SU-DHL-6 (cell line): Measurements from ENCODE around the gene PRKCA.

ENCODE experiments used
- H2AFZ ChIP-seq: fragments of 200-600 bp; sonication (generic); 2 replicates; pipeline ENCODE4 v1.6.1; 2014; ENCODE audit warnings: low read depth, mild to moderate bottlenecking, moderate library complexity, mixed read lengths, antibody characterized with exemption, low read length; ENCODE audit not compliant: severe bottlenecking
- H3F3A ChIP-seq: fragments of 200-600 bp; shearing (Covaris generic); 2 replicates; pipeline ENCODE4 v1.6.0; 2016; ENCODE audit warnings: antibody characterized with exemption, mild to moderate bottlenecking; ENCODE audit not compliant: insufficient read depth
- H3K27ac ChIP-seq: fragments of 200-600 bp; sonication (generic); 2 replicates; pipeline ENCODE4 v1.5.1; 2016; ENCODE audit warnings: low read depth, mild to moderate bottlenecking, low read length, moderate library complexity, mixed read lengths
- H3K27me3 ChIP-seq: fragments of 200-600 bp; sonication (generic), shearing (Covaris generic); 2 replicates; pipeline ENCODE4 v1.6.0; 2014; ENCODE audit warnings: mild to moderate bottlenecking, low read length
- H3K36me3 ChIP-seq: fragments of 200-600 bp; sonication (generic); 2 replicates; pipeline ENCODE4 v1.6.1; 2014; ENCODE audit warnings: mild to moderate bottlenecking, low read length, mixed read lengths
- H3K4me2 ChIP-seq: fragments of 300-600, 200-600 bp; shearing (Covaris generic), sonication (generic); 2 replicates; pipeline ENCODE4 v1.6.0; 2014; ENCODE audit warnings: low read length, low read depth, mild to moderate bottlenecking; ENCODE audit not compliant: poor library complexity, severe bottlenecking
- H3K4me3 ChIP-seq: fragments of 200-600 bp; sonication (generic); 2 replicates; pipeline ENCODE4 v1.5.1; 2014; ENCODE audit warnings: antibody characterized with exemption, low read length, mild to moderate bottlenecking, mixed read lengths; ENCODE audit not compliant: insufficient read depth, poor library complexity, severe bottlenecking
- H3K79me2 ChIP-seq: fragments of 200-600 bp; sonication (generic); 2 replicates; pipeline ENCODE4 v1.6.1; 2014; ENCODE audit warnings: mild to moderate bottlenecking, low read length, moderate library complexity; ENCODE audit not compliant: insufficient read depth
- H3K9ac ChIP-seq: fragments of 200-600 bp; sonication (generic); 2 replicates; pipeline ENCODE4 v1.7.0; 2014; ENCODE audit warnings: mild to moderate bottlenecking, low read length
- H3K9me2 ChIP-seq: fragments of 200-600 bp; sonication (generic); replicated peaks from 2 replicates; pipeline ENCODE4 v1.6.1; 2014; ENCODE audit warnings: low read length; ENCODE audit not compliant: insufficient read depth
- H3K9me3 ChIP-seq: fragments of 200-600 bp; sonication (generic); 2 replicates; pipeline ENCODE4 v1.6.1; 2014; ENCODE audit warnings: low read length, mixed read lengths; ENCODE audit not compliant: insufficient read depth
- H4K20me1 ChIP-seq: fragments of 200-600 bp; sonication (generic); 2 replicates; pipeline ENCODE4 v1.6.1; 2014; ENCODE audit warnings: low read depth, mild to moderate bottlenecking, antibody characterized with exemption, low read length, moderate library complexity, mixed read lengths
- EZH2phosphoT487 ChIP-seq: fragments of 200-600 bp; sonication (generic), shearing (Covaris generic); conservative IDR thresholded peaks from 2 replicates; pipeline ENCODE4 v1.6.1; 2018; ENCODE audit warnings: mild to moderate bottlenecking, antibody characterized with exemption, low read length, moderate library complexity, mixed read lengths
- TF ChIP-seq, protein P1 (sequence below): fragments of 200-600 bp; sonication (generic); IDR thresholded peaks from one replicate; pipeline ENCODE4 v1.5.1; 2017; ENCODE audit warnings: antibody characterized with exemption, mild to moderate bottlenecking, low read length, moderate library complexity; ENCODE audit not compliant: insufficient read depth, poor library complexity, severe bottlenecking

Gene PRKCA

DNA sequence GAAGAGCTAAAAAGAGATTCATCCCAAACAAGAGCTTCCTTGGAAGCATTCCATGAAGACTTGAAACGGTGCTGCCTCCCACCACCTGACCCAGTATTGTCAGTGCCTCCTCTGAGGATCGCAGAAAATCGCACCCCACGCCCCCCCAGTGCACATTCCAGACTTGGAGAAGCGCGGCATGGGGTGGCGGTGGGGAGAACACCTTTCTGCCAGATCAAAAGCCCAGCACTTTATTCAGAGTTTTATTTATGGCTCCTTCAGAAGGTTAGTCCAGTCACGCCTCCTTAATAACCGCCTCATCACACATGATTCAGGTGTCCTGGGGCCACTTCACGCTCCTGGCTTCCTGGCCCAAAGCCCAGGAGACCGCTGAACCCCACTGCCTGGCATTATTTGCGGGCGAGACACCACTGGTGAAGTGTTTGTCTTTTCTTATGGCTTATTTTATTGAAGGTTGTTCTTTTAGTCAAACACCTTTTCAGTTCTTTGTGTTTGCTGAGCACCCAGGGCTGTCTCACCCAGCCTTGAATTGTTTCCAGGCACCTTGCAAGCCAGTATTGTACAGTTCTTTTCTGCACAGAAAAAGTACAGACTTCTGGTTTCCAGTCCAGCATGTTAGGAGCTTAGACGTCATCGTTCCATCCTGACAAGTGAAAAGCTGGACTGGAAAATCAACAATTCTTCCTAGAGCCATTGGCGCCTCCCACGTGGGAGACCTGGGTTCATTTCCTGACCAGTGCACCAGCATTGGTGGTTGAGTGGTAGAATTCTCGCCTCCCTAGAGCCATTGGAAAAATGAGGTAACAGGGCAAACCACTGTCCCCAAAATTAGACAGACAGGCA is 452.9 kb downstream of the PRKCA start:
- no peak overlapping the region for H3K4me2 ChIP-seq
- H4K20me1 ChIP-seq, result no peaks in the 10 kb centered on the region
- H3K27ac ChIP-seq, result no peak overlapping the region
- no peaks in the 10 kb centered on the region for H3K27me3 ChIP-seq
- no peak overlapping the region for H3K9ac ChIP-seq
- H2AFZ ChIP-seq, result no peak overlapping the region
- no peak for TF ChIP-seq EZH2phosphoT487
- TF ChIP-seq, protein P1, sequence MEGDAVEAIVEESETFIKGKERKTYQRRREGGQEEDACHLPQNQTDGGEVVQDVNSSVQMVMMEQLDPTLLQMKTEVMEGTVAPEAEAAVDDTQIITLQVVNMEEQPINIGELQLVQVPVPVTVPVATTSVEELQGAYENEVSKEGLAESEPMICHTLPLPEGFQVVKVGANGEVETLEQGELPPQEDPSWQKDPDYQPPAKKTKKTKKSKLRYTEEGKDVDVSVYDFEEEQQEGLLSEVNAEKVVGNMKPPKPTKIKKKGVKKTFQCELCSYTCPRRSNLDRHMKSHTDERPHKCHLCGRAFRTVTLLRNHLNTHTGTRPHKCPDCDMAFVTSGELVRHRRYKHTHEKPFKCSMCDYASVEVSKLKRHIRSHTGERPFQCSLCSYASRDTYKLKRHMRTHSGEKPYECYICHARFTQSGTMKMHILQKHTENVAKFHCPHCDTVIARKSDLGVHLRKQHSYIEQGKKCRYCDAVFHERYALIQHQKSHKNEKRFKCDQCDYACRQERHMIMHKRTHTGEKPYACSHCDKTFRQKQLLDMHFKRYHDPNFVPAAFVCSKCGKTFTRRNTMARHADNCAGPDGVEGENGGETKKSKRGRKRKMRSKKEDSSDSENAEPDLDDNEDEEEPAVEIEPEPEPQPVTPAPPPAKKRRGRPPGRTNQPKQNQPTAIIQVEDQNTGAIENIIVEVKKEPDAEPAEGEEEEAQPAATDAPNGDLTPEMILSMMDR, result no peak
- H3K9me3 ChIP-seq, result no peaks in the 10 kb centered on the region
- no peaks in the 10 kb centered on the region for H3K79me2 ChIP-seq
- H3K4me3 ChIP-seq, result no peak overlapping the region
- no peaks in the 10 kb centered on the region for H3K9me2 ChIP-seq
- H3F3A ChIP-seq, result no peaks in the 10 kb centered on the region
- H3K36me3 ChIP-seq, result peaks cover 5% of the 10 kb centered on the region; the same call in 1 of the 2 replicates

DNA sequence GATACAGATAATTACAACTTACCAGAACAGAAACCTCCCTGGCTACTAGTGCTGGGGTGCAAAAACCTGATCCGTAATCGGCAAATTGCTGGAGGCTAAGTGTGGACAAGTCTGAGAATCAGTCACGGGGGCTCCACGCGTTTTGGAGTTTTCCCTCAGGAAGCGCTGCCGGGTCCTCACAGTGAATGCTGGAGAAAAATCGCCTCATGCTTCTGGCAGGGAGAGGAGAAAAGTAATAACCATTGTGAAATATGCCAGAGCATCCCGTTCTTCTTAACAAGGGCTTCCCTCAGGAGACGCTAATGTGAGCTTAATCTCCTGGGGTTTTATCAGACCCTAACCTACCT is 453.5 kb downstream of the PRKCA start:
- Histone ChIP-seq H4K20me1 (no peaks in the 10 kb centered on the region), H3K9ac (no peak overlapping the region), H3K9me3 (no peaks in the 10 kb centered on the region), H3F3A (0 out of 2 replicates have a peak, but pooled peaks cover 3% of the 10 kb centered on the region), H3K27me3 (no peaks in the 10 kb centered on the region), H3K79me2 (no peaks in the 10 kb centered on the region), H3K9me2 (no peaks in the 10 kb centered on the region), H3K4me2 (no peak overlapping the region), H2AFZ (no peak overlapping the region), H3K36me3 (peaks cover 5% of the 10 kb centered on the region; the same call in 1 of the 2 replicates), H3K4me3 (no peak overlapping the region), H3K27ac (no peak overlapping the region)
- TF ChIP-seq, protein P1, result no peak
- TF ChIP-seq EZH2phosphoT487, result no peak

DNA sequence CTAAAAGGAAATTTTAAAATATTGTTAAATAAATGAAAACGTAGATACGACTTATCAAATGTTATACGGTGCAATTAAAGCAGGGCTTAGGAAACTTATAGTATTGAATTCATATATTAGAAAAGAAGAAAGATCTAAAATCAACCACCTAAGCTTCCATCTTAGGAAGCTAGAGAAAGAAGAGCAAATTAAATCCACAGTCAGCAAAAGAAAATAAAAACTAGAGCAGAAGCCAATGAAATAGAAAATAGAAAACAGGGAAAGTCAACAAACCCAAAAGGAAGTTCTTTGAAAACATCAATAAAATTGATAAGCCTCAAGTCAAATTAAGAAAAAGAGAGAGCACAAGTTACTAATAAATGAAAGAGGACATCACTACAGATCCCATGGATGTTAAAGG is 457.9 kb downstream of the PRKCA start:
- no peaks in the 10 kb centered on the region for H3K79me2 ChIP-seq
- no peak overlapping the region for H3K4me3 ChIP-seq
- no peaks in the 10 kb centered on the region for H3K9me3 ChIP-seq
- no peaks in the 10 kb centered on the region for H3K9me2 ChIP-seq
- 0 out of 2 replicates have a peak, but pooled peaks cover 3% of the 10 kb centered on the region for H3F3A ChIP-seq
- H3K27me3 ChIP-seq, result no peaks in the 10 kb centered on the region
- H3K36me3 ChIP-seq, result no peaks in the 10 kb centered on the region
- TF ChIP-seq, protein P1, result no peak
- TF ChIP-seq EZH2phosphoT487, result no peak
- H2AFZ ChIP-seq, result no peak overlapping the region
- no peaks in the 10 kb centered on the region for H4K20me1 ChIP-seq
- H3K27ac ChIP-seq, result no peak overlapping the region
- H3K9ac ChIP-seq, result no peak overlapping the region
- no peak overlapping the region for H3K4me2 ChIP-seq
